Hepatocyte (in vitro differentiated cells): ENCODE measurements around the gene ADAMTS2.

ENCODE experiments used
- EZH2 ChIP-seq: fragments of 200-600 bp; sonication (generic); IDR thresholded peaks from 2 replicates; pipeline ENCODE4 v1.6.1; 2016; ENCODE audit warnings: antibody characterized with exemption, mild to moderate bottlenecking, borderline replicate concordance
- TF ChIP-seq, protein P1 (sequence below): fragments of 200-600 bp; sonication (generic); IDR thresholded peaks from 2 replicates; pipeline ENCODE4 v1.5.1; 2016; ENCODE audit warnings: antibody characterized with exemption, mild to moderate bottlenecking; ENCODE audit not compliant: poor library complexity

DNA sequence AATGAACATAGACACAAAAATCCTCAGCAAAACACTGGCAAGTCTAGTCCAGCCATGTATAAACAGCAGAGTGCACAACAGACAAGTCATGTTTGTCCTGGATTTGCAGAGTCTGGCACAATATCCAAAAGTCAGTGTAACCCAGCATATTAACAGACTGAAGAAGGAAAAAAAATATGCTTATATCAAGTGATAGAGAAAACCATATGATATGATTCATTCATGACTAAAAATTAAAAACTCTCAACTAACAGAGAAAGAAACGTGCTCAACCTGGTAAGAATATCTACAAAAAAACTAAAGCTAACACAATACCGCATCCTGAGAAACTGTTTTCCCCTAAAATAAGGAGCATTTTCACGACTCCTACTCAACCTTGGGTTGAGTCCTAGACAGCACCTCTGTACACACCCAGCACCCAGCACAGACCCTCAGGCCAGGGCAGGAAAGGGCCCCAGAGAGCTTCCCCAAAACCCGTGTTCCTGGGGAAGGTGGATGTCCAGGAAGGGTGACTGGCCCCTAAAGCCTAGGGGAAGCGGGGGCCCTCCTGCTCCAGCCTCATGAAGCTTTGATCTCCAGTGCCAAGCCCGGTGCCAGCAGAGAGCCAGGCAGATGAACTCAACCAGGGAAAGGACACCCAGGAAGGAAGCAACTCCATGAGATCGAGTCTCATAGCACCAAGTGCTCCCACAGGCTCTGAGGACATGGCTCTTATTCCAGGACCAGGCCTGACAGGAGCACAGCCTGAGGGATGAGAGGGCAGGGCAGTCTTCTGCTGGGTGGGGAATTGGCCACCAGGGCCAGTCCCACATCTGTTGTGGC, 38.9 kb downstream of the ADAMTS2 start:
- TF ChIP-seq, protein P1, sequence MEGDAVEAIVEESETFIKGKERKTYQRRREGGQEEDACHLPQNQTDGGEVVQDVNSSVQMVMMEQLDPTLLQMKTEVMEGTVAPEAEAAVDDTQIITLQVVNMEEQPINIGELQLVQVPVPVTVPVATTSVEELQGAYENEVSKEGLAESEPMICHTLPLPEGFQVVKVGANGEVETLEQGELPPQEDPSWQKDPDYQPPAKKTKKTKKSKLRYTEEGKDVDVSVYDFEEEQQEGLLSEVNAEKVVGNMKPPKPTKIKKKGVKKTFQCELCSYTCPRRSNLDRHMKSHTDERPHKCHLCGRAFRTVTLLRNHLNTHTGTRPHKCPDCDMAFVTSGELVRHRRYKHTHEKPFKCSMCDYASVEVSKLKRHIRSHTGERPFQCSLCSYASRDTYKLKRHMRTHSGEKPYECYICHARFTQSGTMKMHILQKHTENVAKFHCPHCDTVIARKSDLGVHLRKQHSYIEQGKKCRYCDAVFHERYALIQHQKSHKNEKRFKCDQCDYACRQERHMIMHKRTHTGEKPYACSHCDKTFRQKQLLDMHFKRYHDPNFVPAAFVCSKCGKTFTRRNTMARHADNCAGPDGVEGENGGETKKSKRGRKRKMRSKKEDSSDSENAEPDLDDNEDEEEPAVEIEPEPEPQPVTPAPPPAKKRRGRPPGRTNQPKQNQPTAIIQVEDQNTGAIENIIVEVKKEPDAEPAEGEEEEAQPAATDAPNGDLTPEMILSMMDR = no peak
- no peak for TF ChIP-seq EZH2
